ENCODE data around the gene OR7A10. TPM values are rescaled to one million over a fixed set of nuclear protein-coding genes. Genes with fewer than 3 reads are reported as not detected.
"Not testable (repeated sequence)": the region's sequence is repeated elsewhere in the genome, so short reads cannot be mapped to it uniquely, and the experiment has no call there.

The OR7A10 gene
- total RNA-seq, 1 donor from 2014 or later = not detected

- intact Hi-C loops (cut with micrococcal nuclease) = no loop called here
These were observed 53.5 kb downstream of the OR7A10 start for GRCh38 chr19:14795078-14795721.

GRCh38 chr19:14792250-14792649 is 56.5 kb downstream of the OR7A10 start:
- intact Hi-C loops (cut with micrococcal nuclease) = not testable (repeated sequence)

Other genes with a start within 250 kb of the OR7A10 start
- gene ADGRE3, start 174.1 kb downstream of the OR7A10 start, total RNA-seq = not detected in 2 replicates
- gene ZNF333, start 158.9 kb downstream of the OR7A10 start, total RNA-seq = 10.2 and 11.4 TPM in 2 replicates
- gene ADGRE2, start 70.4 kb downstream of the OR7A10 start, total RNA-seq = 1.2 and 2.2 TPM in 2 replicates
- not detected in 2 replicates for gene OR7A5, start 13.7 kb downstream of the OR7A10 start, total RNA-seq
- gene OR7C1, start 13.7 kb downstream of the OR7A10 start, total RNA-seq = not detected in 2 replicates
- gene OR7A17, start 37.2 kb upstream of the OR7A10 start, total RNA-seq = not detected in 2 replicates
- not detected in 2 replicates for gene OR7C2, start 92.6 kb upstream of the OR7A10 start, total RNA-seq
- gene SLC1A6, start 130.9 kb upstream of the OR7A10 start, total RNA-seq = not detected in 2 replicates
- gene CASP14, start 200.6 kb upstream of the OR7A10 start, total RNA-seq = not detected in 2 replicates
- not detected in 2 replicates for gene OR1I1, start 233.3 kb upstream of the OR7A10 start, total RNA-seq

Measured in T-helper 2 cell treated with Interferon-gamma antibody and Interleukin-4, amounts not matched to agents 100 ng/mL and 5 ng/mL, for 36 hours (primary cell).